Suprapubic skin (tissue), 4 donors: ENCODE results near the gene RGMB. TPM values are rescaled to one million over a fixed set of nuclear protein-coding genes. Genes with fewer than 3 reads are reported as not detected.

Experiments used
- DNase-seq, 2 donors: peaks; one replicate each; pipeline ENCODE4 v3.0.0-alpha.2; 2019; ENCODE audit warnings: low spot score in 2 of 2
- H3K27ac ChIP-seq: fragments of 200-600 bp; sonication (generic); one replicate; pipeline ENCODE4 v1.5.1; 2019
- H3K27me3 ChIP-seq: fragments of 200-600 bp; sonication (generic); one replicate; pipeline ENCODE4 v1.5.1; 2019
- H3K36me3 ChIP-seq: fragments of 200-600 bp; sonication (generic); one replicate; pipeline ENCODE4 v1.5.1; 2019
- H3K4me1 ChIP-seq: fragments of 200-600 bp; sonication (generic); one replicate; pipeline ENCODE4 v1.5.1; 2019
- H3K4me3 ChIP-seq: fragments of 200-600 bp; sonication (generic); one replicate; pipeline ENCODE4 v1.5.1; 2019; ENCODE audit warnings: mild to moderate bottlenecking
- H3K9me3 ChIP-seq: fragments of 200-600 bp; sonication (generic); one replicate; pipeline ENCODE4 v1.5.1; 2019
- EP300 ChIP-seq: sonication (generic); formaldehyde crosslinking; IDR thresholded peaks from one replicate; pipeline ENCODE4 v1.6.1; 2017; ENCODE audit warnings: antibody characterized with exemption
- POLR2A ChIP-seq, 2 donors: fragments of 450-650 bp; IDR thresholded peaks; one replicate each; pipeline ENCODE4 v1.6.1; 2017; ENCODE audit warnings: antibody characterized with exemption in 2 of 2, mild to moderate bottlenecking in 2 of 2, moderate library complexity in 2 of 2
- POLR2AphosphoS5 ChIP-seq, 3 donors: sonication (generic); formaldehyde crosslinking; IDR thresholded peaks; one replicate each; pipeline ENCODE4 v1.6.1; 2017; ENCODE audit warnings: antibody characterized with exemption in 3 of 3
- WGBS: methylation state at CpG from one replicate; pipeline ENCODE4 v1.1.5; 2018; 5-methylcytosine and 5-hydroxymethylcytosine counted together
- total RNA-seq, 4 donors: library from RNA; depleted of rRNA; stranded (reverse); fragments of >200 nt; gene quantifications; one replicate each; pipeline ENCODE4 v1.1.0, GENCODE V29; 2016
- TF ChIP-seq, protein P1 (sequence below), 2 donors: fragments of 200-600 bp in 1 of 2; fragments of 450-650 bp in 1 of 2; sonication (generic) in 1 of 2; IDR thresholded peaks; one replicate each; pipeline ENCODE4 v1.5.1; 2016 to 2019; ENCODE audit warnings: antibody characterized with exemption in 2 of 2, mild to moderate bottlenecking in 1 of 2, moderate library complexity in 1 of 2

The RGMB gene
- 10 to 100 TPM; 47.7 to 73.2 (median 70.8) TPM for total RNA-seq

DNA sequence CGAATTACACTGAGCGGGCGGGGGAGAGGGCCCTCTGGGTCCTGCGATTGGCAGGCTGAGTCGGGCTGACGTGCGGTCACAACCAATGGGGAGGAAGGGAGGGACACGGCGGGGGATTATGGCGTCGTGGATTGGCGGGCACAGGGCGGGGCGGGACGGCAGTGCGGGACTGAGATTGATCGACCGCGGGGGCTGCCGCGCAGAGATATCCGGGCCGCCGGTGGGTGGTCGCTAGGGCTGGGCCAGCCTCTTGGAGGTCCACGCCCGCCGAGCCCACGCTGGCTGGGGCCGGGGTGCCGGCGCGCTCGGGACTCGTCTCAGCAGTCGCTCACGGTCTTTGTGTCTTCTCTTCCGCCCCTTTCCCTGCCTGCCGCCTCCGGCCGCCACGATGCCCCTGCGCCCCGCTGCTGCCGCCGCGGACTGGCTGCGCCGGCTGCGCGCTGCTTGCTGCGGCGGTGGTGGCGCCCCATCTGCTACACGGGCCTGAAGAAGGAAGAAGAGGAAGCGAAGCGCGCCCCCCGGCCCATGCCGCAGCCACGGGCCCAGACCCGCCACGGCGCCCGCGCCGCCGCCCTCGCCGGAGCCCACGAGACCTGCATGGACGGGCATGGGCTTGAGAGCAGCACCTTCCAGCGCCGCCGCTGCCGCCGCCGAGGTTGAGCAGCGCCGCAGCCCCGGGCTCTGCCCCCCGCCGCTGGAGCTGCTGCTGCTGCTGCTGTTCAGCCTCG is at the start of gene RGMB:
TSS of gene RGMB (plus strand) at position 200 of the 728 bp plus-strand sequence. CDS start at position 608, 408 bp downstream.
- Histone ChIP-seq H3K4me3 (peak within 1 kb of the TSS; percentile 98), H3K9me3 (no peaks in the 10 kb centered on the region), H3K4me1 (peaks cover 65% of the 10 kb centered on the region), H3K27ac (peak within 1 kb of the TSS; percentile 98), H3K36me3 (no peaks in the 10 kb centered on the region), H3K27me3 (no peaks in the 10 kb centered on the region)
- 2% methylated on average over 13 of the region's 84 CpGs for WGBS
- peak in 1 of 2 donors; percentile 61 for TF ChIP-seq POLR2A (IDR thresholded peaks at IDR 0.05)
- TF ChIP-seq, protein P1, sequence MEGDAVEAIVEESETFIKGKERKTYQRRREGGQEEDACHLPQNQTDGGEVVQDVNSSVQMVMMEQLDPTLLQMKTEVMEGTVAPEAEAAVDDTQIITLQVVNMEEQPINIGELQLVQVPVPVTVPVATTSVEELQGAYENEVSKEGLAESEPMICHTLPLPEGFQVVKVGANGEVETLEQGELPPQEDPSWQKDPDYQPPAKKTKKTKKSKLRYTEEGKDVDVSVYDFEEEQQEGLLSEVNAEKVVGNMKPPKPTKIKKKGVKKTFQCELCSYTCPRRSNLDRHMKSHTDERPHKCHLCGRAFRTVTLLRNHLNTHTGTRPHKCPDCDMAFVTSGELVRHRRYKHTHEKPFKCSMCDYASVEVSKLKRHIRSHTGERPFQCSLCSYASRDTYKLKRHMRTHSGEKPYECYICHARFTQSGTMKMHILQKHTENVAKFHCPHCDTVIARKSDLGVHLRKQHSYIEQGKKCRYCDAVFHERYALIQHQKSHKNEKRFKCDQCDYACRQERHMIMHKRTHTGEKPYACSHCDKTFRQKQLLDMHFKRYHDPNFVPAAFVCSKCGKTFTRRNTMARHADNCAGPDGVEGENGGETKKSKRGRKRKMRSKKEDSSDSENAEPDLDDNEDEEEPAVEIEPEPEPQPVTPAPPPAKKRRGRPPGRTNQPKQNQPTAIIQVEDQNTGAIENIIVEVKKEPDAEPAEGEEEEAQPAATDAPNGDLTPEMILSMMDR (IDR thresholded peaks at IDR 0.05): no peak
- TF ChIP-seq POLR2AphosphoS5 (IDR thresholded peaks at IDR 0.05): peak in 1 of 3 donors; percentile 25
- no peak for TF ChIP-seq EP300
- peak; percentile 99 for DNase-seq

DNA sequence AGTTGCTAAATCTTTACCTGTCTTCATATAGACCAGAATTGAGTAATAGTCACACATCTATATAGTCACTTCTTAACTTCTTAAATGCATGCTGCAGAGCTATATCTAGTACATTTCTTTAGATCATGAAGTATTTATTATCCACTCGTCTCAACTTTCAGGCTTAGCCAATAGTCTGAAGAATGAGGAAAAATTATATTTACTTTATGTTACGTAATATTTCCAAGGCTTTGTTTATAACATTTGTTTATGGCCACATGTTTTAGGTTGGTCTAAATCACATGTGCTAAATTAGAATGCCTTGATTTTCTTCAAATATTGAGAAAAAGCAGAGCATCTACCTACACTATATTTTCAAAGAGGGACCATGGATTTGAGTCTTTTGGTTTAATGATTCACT is 47.2 kb upstream of the RGMB start:
- no peak for DNase-seq
- no peak overlapping the region for H3K27ac ChIP-seq
- no peak overlapping the region for H3K4me3 ChIP-seq
- 72% methylated on average over 2 of the region's 2 CpGs for WGBS
- TF ChIP-seq POLR2A (IDR thresholded peaks at IDR 0.05): no peak
- TF ChIP-seq EP300: no peak
- TF ChIP-seq, protein P1 (IDR thresholded peaks at IDR 0.05): no peak
- no peak for TF ChIP-seq POLR2AphosphoS5 (IDR thresholded peaks at IDR 0.05)
- no peaks in the 10 kb centered on the region for H3K36me3 ChIP-seq
- no peaks in the 10 kb centered on the region for H3K9me3 ChIP-seq
- H3K27me3 ChIP-seq: no peaks in the 10 kb centered on the region
- no peaks in the 10 kb centered on the region for H3K4me1 ChIP-seq

- H3K4me1 ChIP-seq: no peaks in the 10 kb centered on the region
- H3K4me3 ChIP-seq: no peak overlapping the region
- H3K36me3 ChIP-seq: no peaks in the 10 kb centered on the region
- DNase-seq: no peak
- H3K9me3 ChIP-seq: no peaks in the 10 kb centered on the region
- WGBS: 61% methylated on average over 5 of the region's 5 CpGs
- no peak for TF ChIP-seq POLR2A (IDR thresholded peaks at IDR 0.05)
- no peak for TF ChIP-seq EP300
- TF ChIP-seq, protein P1 (IDR thresholded peaks at IDR 0.05): no peak
- TF ChIP-seq POLR2AphosphoS5 (IDR thresholded peaks at IDR 0.05): no peak
- no peak overlapping the region for H3K27ac ChIP-seq
- no peaks in the 10 kb centered on the region for H3K27me3 ChIP-seq
Observed at GRCh38 chr5:98727686-98728085, 45.8 kb upstream of the RGMB start.

DNA sequence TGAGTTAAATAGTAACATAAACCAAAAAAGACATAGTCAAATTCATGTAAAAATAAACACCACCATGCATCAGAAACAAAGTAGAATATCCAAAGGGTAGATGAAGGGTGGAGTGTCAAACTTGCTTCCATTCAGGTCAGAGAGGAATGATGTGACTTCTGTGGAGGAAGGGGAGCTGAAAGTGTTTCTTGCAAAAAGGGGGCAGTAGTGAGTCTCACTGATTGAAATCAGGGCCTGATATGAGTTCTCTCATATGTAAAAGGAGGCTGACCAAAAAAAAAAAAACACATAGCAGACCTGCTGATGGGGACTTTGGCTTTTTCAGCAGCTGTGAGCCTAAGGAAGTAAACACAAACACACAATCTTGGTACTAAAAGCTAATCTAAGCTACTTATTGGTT is 38.8 kb upstream of the RGMB start:
- Histone ChIP-seq H3K27ac (no peak overlapping the region), H3K36me3 (no peaks in the 10 kb centered on the region), H3K4me1 (no peaks in the 10 kb centered on the region), H3K9me3 (no peaks in the 10 kb centered on the region), H3K27me3 (no peaks in the 10 kb centered on the region), H3K4me3 (no peak overlapping the region)
- no peak for TF ChIP-seq POLR2A (IDR thresholded peaks at IDR 0.05)
- TF ChIP-seq POLR2AphosphoS5 (IDR thresholded peaks at IDR 0.05): no peak
- no peak for TF ChIP-seq EP300
- TF ChIP-seq, protein P1 (IDR thresholded peaks at IDR 0.05): no peak
- no peak for DNase-seq

DNA sequence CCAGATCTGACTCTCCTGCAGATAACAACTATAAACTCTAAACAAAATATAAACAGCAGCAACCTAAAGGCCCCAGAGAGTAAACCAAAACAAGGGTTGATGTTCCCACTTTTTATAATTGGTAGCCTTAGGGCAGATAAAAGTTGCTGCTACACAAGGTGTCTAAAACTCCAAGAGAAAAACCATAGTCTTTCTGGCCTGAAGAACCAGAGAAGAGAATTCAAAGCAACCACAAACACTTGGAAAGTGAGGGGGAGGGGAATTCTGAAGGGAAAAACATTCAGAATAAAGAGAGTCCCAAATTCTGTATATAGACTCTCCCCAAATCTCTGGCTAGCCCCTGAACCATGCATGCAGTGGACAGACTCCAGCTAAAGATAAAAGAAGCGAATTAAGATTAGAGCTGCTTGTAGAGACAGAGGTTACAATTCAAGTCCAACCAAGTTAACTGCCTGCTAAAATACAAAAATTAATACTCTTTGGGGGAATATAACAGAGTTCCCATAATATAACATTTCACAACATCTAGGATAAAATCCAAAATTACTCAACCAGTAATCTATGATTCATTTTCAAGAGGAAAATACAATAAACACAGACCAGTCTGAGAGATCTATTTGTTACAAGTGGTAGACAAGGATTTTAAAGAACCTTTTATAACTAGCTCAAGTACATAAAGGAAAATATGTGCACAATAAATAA is 37.5 kb upstream of the RGMB start:
- WGBS: 78% methylated on average over 1 of the region's 1 CpG
- Histone ChIP-seq H3K4me3 (no peak overlapping the region), H3K27me3 (no peaks in the 10 kb centered on the region), H3K9me3 (no peaks in the 10 kb centered on the region), H3K36me3 (no peaks in the 10 kb centered on the region), H3K4me1 (no peaks in the 10 kb centered on the region), H3K27ac (no peak overlapping the region)
- no peak for DNase-seq
- TF ChIP-seq POLR2AphosphoS5 (IDR thresholded peaks at IDR 0.05): no peak
- no peak for TF ChIP-seq POLR2A (IDR thresholded peaks at IDR 0.05)
- TF ChIP-seq EP300: no peak
- TF ChIP-seq, protein P1 (IDR thresholded peaks at IDR 0.05): no peak
